Nephron progenitor cell (in vitro differentiated cells): ENCODE data around the gene MIDN.

ENCODE experiments used
- DNase-seq: peaks from one replicate; pipeline ENCODE4 v3.0.0; 2021
- H3K27ac Mint-ChIP-seq: 2 replicates; pipeline ENCODE4 v1.8.0; 2021; ENCODE audit warnings: mild to moderate bottlenecking, moderate library complexity, mixed read lengths
- H3K27me3 Mint-ChIP-seq: 2 replicates; pipeline ENCODE4 v1.8.0; 2021; ENCODE audit warnings: mild to moderate bottlenecking, low read depth, mixed read lengths; ENCODE audit not compliant: poor library complexity
- H3K36me3 Mint-ChIP-seq: 2 replicates; pipeline ENCODE4 v1.8.0; 2021; ENCODE audit warnings: low read depth, mixed read lengths
- H3K4me1 Mint-ChIP-seq: 2 replicates; pipeline ENCODE4 v1.8.0; 2021; ENCODE audit warnings: mixed read lengths
- H3K4me3 Mint-ChIP-seq: 2 replicates; pipeline ENCODE4 v1.8.0; 2021; ENCODE audit warnings: mild to moderate bottlenecking, moderate library complexity, mixed read lengths
- H3K9me3 Mint-ChIP-seq: 2 replicates; pipeline ENCODE4 v1.8.0; 2021; ENCODE audit warnings: mild to moderate bottlenecking, moderate library complexity, mixed read lengths
- TF ChIP-seq, protein P1 (sequence below): fragments of 200-600 bp; sonication (generic); IDR thresholded peaks from 2 replicates; pipeline ENCODE4 v1.5.0; 2021; ENCODE audit warnings: antibody characterized with exemption

Gene MIDN

GRCh38 chr19:1289686-1290025 lies 41.3 kb downstream of the MIDN start:
- Mint-ChIP-seq H3K4me1 (peaks cover 9% of the 10 kb centered on the region), H3K9me3 (no peaks in the 10 kb centered on the region), H3K36me3 (no peaks in the 10 kb centered on the region), H3K27ac (no peak overlapping the region), H3K4me3 (no peak overlapping the region), H3K27me3 (peaks cover 12% of the 10 kb centered on the region)
- no peak for DNase-seq
- TF ChIP-seq, protein P1, sequence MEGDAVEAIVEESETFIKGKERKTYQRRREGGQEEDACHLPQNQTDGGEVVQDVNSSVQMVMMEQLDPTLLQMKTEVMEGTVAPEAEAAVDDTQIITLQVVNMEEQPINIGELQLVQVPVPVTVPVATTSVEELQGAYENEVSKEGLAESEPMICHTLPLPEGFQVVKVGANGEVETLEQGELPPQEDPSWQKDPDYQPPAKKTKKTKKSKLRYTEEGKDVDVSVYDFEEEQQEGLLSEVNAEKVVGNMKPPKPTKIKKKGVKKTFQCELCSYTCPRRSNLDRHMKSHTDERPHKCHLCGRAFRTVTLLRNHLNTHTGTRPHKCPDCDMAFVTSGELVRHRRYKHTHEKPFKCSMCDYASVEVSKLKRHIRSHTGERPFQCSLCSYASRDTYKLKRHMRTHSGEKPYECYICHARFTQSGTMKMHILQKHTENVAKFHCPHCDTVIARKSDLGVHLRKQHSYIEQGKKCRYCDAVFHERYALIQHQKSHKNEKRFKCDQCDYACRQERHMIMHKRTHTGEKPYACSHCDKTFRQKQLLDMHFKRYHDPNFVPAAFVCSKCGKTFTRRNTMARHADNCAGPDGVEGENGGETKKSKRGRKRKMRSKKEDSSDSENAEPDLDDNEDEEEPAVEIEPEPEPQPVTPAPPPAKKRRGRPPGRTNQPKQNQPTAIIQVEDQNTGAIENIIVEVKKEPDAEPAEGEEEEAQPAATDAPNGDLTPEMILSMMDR: no peak

- Mint-ChIP-seq H3K9me3 (no peaks in the 10 kb centered on the region), H3K27ac (no peak overlapping the region), H3K27me3 (peaks cover 6% of the 10 kb centered on the region), H3K36me3 (no peaks in the 10 kb centered on the region), H3K4me1 (peaks cover 4% of the 10 kb centered on the region), H3K4me3 (no peak overlapping the region)
- DNase-seq: no peak
- TF ChIP-seq, protein P1: no peak
Observed at GRCh38 chr19:1290196-1290702, 41.9 kb downstream of the MIDN start.

DNA sequence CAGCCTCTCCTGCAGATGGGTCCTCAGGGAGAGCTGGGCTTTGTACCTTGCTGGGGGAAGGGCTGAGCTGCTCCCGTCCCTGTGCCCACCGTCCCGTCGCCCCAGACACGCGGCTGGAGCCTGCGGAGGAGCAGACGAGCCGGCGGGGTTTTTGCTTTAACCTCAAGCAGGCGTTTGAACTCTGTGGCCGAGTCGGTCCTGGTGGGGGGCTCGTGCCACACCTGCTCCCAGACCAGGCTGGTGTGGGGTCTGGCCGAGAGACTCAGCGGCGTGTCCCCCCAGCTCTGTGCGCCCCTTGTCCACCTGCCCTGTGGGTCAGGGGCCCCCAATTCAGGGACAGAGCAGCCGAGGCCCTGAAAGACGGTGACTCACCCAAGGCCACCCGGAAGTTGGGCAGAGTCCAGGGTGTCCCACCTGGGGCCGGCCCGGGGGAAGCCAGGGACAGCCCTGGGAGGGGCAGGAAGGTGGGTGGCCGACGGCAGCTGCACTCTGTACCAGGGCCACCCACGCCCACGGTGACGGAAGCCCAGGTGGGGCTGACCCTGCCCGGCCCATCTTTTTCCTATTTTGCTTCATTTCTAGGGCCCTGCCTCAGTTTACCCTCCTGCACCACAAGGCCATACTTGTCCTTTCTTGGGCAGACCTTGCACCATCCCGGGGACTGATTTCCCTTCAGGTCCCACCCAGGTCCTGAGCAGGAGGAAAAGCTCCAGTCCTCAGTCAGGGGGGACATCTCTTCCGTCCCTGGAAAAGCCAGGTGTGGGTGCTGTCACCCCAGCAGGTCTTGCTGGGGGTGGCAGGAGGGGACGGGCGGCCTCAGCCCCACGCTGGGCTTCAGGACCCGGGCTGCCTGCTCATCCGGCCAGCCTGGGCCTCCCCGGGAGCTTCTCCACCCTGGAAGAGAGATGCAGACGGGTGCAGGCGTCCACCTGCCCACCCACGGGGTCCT lies 42.6 kb downstream of the MIDN start:
- peaks cover 5% of the 10 kb centered on the region for H3K27me3 Mint-ChIP-seq

GRCh38 chr19:1291761-1292418 lies 43.5 kb downstream of the MIDN start:
- no peaks in the 10 kb centered on the region for H3K9me3 Mint-ChIP-seq
- peaks cover 4% of the 10 kb centered on the region for H3K4me1 Mint-ChIP-seq
- H3K27me3 Mint-ChIP-seq: peaks cover 5% of the 10 kb centered on the region
- H3K36me3 Mint-ChIP-seq: no peaks in the 10 kb centered on the region
- no peak for DNase-seq
- TF ChIP-seq, protein P1: no peak
- no peak overlapping the region for H3K4me3 Mint-ChIP-seq
- no peak overlapping the region for H3K27ac Mint-ChIP-seq

More for the DNA sequence above, 42.6 kb downstream of the MIDN start:
- TF ChIP-seq, protein P1: no peak
- Mint-ChIP-seq H3K9me3 (no peaks in the 10 kb centered on the region), H3K36me3 (no peaks in the 10 kb centered on the region), H3K4me3 (no peak overlapping the region), H3K4me1 (peaks cover 4% of the 10 kb centered on the region), H3K27ac (no peak overlapping the region)
- no peak for DNase-seq

GRCh38 chr19:1292419-1293151 lies 44.2 kb downstream of the MIDN start:
- H3K4me1 Mint-ChIP-seq: peaks cover 8% of the 10 kb centered on the region
- no peak for DNase-seq
- no peaks in the 10 kb centered on the region for H3K9me3 Mint-ChIP-seq
- no peak overlapping the region for H3K4me3 Mint-ChIP-seq
- H3K36me3 Mint-ChIP-seq: no peaks in the 10 kb centered on the region
- TF ChIP-seq, protein P1: no peak
- H3K27ac Mint-ChIP-seq: no peak overlapping the region
- peaks cover 5% of the 10 kb centered on the region for H3K27me3 Mint-ChIP-seq
